SHP77 treated with DMSO at 0.1 percent for 48 hours (cell line): ENCODE data around the gene FBLN5.
"Not testable (repeated sequence)": the region's sequence is repeated elsewhere in the genome, so short reads cannot be mapped to it uniquely, and the experiment has no call there.

Experiments used
- DNase-seq: peaks from one replicate; lab custom pipeline; 2025; lab: John Stamatoyannopoulos, UW

FBLN5 gene

GRCh38 chr14:91861091-91861490 is 86.4 kb downstream of the FBLN5 start:
- no peak for DNase-seq

GRCh38 chr14:91860238-91860637 is 87.3 kb downstream of the FBLN5 start:
- DNase-seq = no peak

- DNase-seq = no peak
Measured at GRCh38 chr14:91858536-91859275, 88.8 kb downstream of the FBLN5 start.

DNA sequence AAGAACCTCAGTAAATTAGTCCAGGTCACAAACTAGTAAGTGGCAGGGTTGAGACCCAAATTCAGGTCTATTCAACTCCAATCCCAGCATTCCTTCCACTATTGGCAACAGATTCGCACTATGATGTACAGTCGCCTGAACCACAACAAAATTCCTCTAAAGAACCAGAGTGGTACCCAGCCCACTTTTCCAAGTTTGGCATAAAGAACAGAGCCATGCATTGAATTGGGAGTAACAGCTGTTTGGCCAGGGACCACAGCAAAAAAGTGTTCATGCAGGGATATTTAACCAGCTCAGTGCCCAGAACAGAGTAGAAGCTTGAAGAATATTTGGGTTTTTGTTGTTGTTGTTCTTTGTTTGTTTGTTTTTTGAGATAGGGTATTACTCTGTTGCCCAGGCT is 89.9 kb downstream of the FBLN5 start:
- no peak for DNase-seq

- DNase-seq = no peak
Measured at GRCh38 chr14:91854327-91854934, 93.1 kb downstream of the FBLN5 start.

GRCh38 chr14:91851563-91851962 is 95.9 kb downstream of the FBLN5 start:
- DNase-seq = no peak

DNA sequence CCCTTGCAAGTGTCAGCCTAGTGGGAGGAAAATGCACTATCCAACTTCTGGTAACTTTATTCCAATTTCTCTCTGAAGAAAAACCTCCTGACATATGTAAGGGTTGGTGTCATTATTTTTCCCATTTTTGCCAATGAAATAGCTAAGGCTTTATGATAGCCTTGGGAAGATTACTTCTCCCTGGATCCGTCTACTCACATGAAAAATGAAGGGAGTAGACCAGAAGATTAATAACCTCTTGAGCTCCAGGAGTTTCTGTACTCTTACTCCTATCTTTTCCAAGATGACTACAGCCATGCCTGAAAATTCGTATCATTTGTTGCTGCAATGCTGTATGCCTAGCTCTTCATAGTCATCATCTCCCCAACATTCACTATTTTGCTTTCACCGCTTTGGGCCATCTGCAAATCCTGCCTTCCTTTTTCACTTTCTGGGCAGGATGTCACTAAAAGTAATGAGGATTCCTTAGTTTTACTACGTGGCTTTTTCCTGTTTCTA is 98.9 kb downstream of the FBLN5 start:
- no peak for DNase-seq

DNA sequence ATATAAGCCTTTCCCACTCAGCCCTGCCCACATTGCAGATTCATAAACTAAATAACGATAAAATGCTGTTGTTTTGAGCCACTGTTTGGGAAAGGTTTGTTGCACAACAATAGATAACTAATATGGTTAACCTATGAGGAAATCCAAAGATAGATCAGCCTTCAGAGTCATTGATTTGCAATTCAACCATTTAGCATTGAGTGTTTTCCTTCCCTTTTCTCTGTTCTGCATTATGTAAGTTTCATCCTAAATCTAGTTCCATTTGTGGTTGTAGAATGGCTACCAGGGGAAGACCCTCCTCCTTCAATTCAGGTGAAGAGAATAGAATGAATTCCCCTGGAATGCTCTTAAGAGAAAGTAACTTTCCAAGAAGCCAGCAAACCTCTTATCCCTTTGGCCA is 99.8 kb downstream of the FBLN5 start:
- no peak for DNase-seq

GRCh38 chr14:91845652-91846051 is 101.8 kb downstream of the FBLN5 start:
- DNase-seq = no peak

DNA sequence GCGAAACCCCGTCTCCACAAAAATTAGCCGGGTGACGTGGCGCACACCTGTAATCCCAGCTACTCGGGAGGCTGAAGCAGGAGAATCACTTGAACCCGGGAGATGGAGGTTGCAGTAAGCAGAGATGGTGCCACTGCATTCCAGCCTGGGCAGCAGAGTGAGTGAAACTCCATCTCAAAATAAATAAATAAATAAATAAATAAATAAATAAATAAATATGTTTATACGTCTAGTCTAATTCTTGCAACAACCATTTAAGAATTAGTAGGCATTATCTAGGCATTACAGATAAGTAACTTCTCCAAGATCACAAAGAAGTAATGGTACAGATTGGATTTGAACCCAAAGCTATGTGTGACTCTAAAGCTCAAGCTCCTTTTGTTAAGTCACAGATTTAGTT is 102.4 kb downstream of the FBLN5 start:
- not testable (repeated sequence) for DNase-seq

- no peak for DNase-seq
Measured at GRCh38 chr14:91844029-91844428, 103.5 kb downstream of the FBLN5 start.

GRCh38 chr14:91843437-91843836 is 104.1 kb downstream of the FBLN5 start:
- DNase-seq = no peak

- no peak for DNase-seq
Measured at GRCh38 chr14:91841065-91841464, 106.4 kb downstream of the FBLN5 start.

- no peak for DNase-seq
Measured at GRCh38 chr14:91839749-91840148, 107.7 kb downstream of the FBLN5 start.

- no peak for DNase-seq
Measured at GRCh38 chr14:91837076-91837475, 110.4 kb downstream of the FBLN5 start.

DNA sequence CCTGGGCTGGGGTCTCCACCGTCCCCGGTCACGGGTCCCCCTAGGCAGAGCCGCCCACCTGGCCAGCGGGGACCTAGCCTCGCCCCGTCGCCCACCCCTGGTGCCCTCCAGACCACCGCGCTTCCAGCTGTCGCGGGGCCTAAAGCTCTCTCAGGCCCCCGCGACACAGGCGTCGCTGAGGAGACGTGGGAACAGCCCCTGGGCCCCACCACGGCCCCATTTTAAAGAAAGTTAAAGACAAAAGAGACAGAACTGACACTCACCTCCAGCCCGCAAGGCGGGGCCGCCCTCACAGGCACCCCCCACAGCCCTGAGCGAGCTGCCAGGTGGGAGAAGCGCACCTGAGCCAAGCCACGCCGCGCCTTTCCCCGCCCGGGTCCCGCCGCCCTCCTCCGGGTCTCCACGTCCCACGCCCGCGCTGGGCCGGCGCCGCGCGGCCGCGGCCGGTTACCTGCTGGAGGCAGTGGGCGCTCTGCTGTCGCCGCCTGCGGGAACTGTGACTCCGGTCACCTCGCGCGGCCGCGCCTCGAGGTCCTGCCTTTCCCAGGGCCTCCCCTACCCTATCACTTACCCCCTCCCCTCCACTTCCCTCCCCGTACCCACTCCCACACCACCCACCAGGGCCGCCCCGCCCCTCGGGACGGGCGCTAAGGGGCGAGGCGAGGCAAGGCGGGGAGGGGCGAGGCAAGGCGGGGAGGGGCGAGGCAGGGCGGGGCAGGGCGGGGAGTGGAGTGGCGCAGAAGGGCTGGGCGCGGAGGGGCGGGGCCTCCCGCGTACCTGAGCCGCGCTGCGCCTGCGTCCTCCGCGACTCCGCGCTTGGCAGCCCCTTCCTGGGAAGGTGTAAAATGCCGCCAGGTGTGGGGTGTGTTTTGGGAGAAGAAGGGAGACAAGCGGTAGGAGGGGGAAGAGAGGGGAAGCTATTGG is 111.3 kb downstream of the FBLN5 start:
- DNase-seq = no peak

DNA sequence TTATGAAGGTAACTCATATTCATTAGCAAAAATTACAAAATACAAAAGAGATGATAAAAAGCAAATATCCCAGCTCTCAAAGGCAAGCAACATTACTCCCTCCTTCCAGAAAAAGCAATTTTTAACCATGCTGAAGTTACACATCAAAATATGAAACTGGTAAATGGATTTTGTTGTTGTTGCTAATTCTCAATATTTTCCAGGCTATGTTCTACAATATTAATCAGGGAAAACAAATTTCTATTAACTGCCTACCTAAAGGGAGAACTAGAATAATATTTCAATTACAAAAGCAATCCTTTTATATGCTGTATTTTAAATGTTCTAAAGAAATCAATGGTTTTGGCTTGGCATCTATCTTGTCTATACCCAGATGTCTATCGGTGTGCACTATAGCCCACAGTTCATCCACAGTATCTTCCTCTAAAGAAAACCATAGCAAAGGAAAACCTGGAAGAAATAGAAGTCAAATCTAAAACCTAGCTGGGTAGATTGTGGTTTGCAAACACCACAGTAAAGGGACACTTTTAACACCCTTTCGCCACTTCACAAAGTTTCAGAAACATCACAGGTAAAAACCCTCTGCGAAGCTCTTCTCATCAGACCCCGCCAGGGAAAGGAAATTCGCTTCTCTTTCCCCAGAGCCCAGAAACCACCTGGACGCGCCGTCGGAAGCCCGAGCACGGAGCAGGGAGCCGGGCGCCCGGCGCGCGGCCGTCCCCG is 112.1 kb downstream of the FBLN5 start:
- DNase-seq = no peak

DNA sequence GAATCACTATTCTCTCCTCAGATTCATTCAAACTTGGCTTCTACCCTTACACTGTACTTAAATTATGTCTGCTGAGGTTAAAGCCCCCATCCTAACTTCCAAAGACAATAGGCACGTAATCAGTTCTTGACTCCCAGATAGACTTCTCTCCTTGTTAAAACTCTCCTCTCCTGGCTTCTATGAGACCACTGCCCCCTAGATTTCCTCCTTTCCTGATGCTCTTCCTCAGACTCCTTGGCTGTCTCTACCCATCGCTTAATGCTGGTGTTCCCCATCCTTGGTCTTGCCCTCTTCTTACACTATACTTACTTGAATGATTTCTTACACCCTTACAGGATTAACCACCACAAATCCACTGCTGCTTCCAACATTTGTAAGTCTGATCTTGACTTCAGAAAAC is 112.9 kb downstream of the FBLN5 start:
- no peak for DNase-seq

GRCh38 chr14:91831337-91831736 is 116.2 kb downstream of the FBLN5 start:
- no peak for DNase-seq

DNA sequence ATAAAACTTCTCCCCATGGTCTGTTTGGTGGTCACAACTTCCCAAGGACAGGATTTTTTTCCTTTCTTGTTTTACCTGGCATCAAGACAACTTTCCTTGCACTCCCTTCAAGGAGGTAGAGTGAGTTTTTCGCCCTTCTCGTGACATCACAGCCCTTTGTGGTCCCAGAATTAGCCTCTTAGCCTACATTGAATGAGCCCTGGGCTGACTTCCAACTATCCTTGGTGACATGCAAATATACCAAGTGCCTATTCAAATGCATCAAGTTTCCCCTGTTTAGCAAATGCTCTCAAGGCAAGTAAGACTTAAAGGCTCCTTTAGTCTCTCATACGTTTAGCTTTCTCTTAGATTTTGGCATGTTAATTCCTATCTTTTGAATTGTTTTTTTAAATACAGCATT is 116.7 kb downstream of the FBLN5 start:
- DNase-seq = no peak

- DNase-seq = no peak
Measured at GRCh38 chr14:91829511-91829910, 118.0 kb downstream of the FBLN5 start.

DNA sequence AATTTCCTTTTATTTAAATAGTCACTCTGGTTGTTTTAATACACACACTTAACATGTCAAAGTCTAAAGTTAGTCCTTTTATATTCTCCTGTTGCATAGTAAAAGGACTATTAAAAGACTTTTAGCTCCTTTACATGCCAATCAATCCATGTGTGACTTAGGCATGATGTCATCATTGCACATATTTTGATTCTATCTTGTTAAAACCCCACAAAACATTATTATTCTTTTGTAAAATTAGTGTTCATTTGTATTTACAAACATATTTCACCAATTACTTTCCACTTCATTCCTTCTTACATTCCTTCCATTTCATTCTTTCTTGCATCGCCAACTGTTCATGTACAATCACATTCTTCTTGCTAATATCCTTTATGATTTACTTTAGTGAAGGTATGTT is 119.7 kb downstream of the FBLN5 start:
- no peak for DNase-seq
